SU-DHL-6 (cell line): ENCODE data around the gene ST3GAL5.

ENCODE experiments used
- EZH2phosphoT487 ChIP-seq: fragments of 200-600 bp; sonication (generic), shearing (Covaris generic); conservative IDR thresholded peaks from 2 replicates; pipeline ENCODE4 v1.6.1; 2018; ENCODE audit warnings: mild to moderate bottlenecking, antibody characterized with exemption, low read length, moderate library complexity, mixed read lengths
- TF ChIP-seq, protein P1 (sequence below): fragments of 200-600 bp; sonication (generic); IDR thresholded peaks from one replicate; pipeline ENCODE4 v1.5.1; 2017; ENCODE audit warnings: antibody characterized with exemption, mild to moderate bottlenecking, low read length, moderate library complexity; ENCODE audit not compliant: insufficient read depth, poor library complexity, severe bottlenecking

DNA sequence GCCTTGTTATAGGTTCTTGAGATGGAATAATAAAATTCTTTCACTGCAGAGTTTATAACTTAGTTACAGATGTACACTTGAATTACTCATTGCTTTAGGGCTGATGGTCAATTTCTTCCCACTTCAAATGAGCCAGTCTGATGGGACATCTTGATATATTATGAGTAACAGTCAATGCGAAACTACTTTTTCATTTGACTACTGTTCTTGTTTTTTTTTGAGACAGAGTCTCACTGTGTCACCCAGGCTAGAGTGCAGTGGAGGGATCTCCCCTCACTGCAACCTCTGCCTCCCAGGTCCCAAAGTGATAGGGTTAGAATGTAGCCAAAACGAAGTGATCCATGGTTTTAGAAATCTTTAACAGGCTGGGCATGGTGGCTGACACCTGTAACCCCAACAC is 57.1 kb downstream of the ST3GAL5 start:
- TF ChIP-seq, protein P1, sequence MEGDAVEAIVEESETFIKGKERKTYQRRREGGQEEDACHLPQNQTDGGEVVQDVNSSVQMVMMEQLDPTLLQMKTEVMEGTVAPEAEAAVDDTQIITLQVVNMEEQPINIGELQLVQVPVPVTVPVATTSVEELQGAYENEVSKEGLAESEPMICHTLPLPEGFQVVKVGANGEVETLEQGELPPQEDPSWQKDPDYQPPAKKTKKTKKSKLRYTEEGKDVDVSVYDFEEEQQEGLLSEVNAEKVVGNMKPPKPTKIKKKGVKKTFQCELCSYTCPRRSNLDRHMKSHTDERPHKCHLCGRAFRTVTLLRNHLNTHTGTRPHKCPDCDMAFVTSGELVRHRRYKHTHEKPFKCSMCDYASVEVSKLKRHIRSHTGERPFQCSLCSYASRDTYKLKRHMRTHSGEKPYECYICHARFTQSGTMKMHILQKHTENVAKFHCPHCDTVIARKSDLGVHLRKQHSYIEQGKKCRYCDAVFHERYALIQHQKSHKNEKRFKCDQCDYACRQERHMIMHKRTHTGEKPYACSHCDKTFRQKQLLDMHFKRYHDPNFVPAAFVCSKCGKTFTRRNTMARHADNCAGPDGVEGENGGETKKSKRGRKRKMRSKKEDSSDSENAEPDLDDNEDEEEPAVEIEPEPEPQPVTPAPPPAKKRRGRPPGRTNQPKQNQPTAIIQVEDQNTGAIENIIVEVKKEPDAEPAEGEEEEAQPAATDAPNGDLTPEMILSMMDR, result no peak
- TF ChIP-seq EZH2phosphoT487, result no peak
